Bone marrow (tissue), 2 donors: ENCODE results near the gene LRMDA.
A peak's percentile ranks its signal among the peaks of the same experiment; 100 is the strongest.

ENCODE experiments used
- DNase-seq, 2 donors: peaks; one replicate each; lab custom pipeline; 2025; lab: John Stamatoyannopoulos, UW

LRMDA gene

DNA sequence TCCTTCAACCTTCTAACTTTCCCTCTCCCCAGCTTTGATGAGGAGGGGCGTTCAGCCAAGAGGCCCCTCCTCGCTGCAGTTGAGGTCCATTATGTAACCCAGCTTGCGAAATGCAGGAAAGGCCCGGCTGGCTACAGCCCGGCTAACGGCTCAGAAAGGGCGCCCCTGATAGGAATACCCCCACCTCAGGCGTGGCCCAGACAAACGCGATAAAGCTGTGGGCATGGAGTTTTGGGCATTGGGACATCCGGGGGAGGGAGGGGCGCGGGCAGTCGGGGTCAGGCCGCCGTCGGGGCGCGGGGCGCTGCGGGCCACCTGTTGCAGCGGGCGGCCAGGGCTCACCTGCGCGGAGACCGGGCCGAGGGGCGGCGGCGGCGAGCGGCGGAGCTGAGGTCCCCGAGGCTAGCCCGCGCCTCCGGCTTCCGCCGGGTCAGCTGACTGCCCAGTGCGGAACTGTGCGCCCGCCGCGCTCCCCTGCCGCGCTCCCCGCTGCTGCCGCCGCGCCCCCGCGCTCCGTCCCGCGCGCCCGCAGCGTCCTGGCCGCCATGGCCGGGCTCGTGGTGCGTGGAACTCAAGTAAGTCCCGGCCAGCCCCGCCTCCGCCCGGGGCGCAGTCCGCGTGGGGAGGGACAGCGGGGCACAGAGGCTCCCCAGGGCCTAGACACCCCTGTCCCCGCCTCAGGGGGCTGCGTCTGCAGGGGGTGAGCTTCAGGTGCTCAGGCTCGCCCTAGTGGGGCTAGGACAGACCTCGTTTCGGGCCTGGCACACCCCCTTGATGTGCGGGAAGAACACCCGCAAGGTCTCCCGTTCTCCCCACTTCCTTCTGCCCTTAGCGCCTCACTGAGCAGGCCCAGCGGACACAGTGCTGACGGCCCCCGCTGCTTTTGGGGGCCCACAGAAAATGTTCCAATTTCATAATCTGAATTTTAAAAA lies at the start of gene LRMDA:
TSS of gene LRMDA (plus strand) at position 445 of the 932 bp plus-strand sequence.
- DNase-seq: peak in 1 of 2 donors; percentile 69

DNA sequence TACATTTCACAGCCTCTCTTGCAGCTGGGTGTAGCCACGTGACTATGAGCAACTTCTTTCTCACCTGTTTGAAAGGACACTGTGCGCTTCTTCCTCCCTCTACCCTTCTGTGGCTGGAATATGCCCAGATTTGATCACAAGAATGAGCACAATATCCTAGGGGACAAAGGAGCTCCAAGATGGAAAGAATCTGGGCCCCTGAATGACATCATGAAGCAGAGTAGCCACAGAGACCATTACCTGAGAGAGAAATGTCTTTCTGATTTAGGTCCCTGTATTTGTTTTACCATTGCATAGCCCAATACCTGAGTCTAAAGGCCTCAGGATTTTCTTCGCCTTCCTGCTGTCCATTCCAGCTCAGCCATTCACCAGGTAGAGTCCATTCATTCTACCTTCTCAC lies 45.3 kb upstream of the LRMDA start:
- DNase-seq: no peak

DNA sequence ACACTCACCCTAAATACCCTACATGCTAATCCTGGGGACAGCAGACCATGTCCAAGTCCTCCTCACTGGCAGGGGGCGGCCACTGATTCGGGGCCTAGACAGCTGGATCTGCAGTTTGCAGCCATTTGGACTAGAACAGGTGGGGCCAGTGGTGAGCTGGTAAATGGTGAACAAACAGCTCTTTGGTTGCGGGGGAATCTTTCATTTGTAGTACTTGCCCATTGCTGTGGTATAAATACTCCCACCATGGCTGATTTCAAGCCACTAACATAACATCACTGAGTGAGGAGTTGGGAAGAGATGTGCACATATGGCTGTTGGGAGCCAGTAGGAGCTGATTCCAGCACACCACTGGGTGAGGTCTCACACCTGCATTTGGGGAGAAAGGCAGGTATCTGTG lies 43.3 kb upstream of the LRMDA start:
- DNase-seq: no peak

DNA sequence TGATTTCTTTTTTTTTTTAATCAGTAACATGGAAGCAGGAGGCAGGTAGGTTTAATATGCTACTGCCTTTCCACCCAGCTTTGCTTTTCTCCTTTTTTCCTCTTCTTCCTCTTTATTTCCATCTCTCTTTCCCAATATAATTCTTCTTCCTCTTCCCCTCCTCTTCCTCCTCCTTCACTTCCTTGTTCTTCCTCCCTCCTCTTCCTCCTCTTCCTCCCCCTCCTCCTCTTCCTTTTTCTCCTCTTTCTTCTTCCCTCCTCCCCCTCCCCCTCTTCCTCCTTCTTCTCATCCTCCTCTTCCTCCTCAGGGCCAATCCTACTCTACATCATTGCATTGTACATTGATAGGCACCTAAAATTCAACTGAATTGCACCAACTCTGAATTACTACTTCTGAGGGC lies 41.2 kb upstream of the LRMDA start:
- DNase-seq: no peak

DNA sequence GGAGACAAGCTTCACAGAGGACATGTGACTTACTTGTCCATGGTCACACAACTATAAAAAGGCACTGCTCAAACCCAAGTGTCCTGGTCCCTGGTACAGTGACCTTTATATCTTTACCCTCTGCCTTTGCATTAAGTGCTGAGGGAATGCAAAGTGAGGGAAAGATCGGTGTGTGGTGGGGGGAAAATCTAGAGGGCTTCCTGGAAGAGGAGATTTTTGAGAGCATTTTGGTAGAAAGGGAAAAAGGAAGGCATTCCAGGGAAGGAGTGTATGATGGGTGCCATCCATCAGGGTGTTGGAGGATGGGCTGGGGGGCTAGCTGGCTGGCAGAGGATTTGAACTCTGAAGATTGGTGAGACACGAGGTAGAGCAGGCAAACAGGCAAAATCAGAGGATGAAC lies 39.2 kb upstream of the LRMDA start:
- DNase-seq: no peak

DNA sequence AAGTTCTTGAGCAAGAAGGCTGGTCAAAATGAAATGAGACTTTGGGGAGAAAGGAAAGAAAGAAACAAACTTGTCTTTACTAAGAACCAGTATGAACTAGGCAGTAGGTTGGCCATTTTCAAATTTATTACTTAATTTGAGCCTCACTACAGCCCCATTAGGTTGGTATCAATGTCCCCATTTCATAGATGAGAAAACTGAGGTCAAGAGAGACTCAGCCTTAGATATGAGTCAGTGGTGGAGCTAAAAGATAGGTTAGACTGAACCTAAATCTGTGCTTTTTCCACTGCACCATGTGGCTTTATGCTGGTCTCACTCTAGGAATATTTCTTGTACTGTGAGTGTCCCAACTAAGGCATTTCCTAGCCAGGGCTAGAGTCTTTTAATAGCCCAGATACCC lies 38.7 kb upstream of the LRMDA start:
- DNase-seq: no peak

DNA sequence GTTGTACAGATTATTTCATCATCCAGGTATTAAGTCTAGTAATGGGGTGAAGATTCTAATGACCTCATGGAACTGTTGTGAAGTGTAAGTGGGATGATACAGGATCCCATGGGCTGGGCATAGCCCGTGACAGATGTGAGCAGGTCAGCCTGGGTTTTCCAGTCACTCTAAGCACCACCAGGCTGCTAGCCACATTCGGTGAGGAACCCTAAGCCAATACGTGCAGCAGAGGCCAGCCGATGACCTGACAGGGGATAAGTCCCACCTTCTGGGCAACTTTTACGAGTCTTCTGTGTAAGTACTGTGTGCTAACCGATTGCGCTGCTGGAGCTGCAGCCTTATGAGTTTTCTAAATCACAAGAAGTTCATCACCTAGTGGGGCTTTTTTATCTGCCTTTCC lies 37.2 kb upstream of the LRMDA start:
- DNase-seq: no peak

DNA sequence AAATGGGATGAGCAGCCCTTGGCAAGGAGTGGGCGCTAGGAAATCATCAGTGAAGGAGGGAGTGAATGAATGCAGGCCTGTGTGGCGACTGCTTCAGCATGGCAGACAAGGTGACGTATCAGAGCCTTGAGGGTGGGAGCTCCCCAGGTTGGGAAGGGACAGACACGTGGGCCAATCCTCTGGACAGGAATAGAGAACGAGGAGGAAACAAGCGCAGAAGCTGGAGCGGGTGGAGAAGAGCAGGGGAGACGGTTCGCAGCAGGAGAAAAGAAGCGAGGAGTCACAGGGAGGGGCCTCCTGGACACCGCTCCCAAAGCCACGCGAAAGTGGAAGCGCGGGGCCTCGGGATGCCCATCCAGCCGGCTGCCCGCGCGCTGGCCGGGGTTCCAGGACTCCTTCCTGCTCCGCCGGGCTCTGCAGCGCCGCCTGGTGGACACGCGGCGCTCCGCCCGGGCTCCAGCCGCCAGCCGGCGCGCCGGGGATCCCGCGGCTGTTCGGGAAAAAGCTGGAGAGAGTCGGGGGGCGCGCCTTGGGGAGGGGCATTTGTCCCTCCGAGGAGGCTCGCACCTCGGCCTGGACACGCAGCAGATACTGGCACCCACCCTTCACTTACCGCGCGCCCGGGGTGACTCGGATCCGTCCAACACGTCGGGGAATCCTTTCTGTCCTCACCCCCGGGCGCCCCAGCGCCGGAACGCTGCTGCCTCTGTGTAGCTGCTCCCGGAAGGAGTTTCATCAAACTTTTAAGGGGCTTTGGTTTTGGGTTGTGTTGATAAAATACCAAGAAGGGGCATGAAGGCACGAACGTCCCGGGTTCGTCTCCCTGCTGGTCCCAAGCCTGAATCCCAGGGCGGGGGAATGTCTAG lies 36.1 kb upstream of the LRMDA start:
- peak in 1 of 2 donors; percentile 53 for DNase-seq

DNA sequence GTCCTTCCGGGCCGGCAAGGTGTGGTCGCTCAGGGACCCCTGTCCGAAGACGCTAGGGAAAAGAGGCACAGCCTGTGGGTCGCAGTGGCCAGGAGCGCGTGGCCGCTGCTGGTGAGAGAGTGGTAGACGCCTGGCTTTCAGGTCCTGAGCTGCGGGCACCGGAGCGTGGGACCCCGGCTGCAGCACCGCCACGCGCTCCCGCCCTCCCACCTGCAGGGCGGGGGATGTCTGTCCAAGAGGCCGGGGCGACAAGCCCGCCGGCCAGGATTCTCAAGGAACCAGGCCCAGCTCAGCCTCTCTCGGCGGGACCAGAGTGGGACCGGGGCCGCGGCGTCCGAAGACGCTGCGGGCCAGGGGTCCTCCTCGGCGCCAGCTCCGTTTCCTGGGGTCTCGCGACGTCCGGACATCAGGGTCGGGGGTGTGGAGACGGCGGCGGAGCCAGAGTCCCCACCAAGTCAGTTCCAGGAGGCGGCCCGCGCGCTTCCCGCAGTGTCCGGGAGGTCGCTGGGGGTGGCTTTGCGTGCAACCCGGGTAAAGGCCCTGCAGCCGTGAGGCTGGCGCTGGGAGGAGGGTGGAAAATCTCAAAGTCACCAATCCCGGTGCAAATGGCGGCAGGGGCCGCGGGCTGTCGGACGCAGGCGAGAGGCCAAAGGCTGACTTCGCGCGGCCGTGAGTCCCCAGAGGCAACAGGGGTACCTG lies 35.3 kb upstream of the LRMDA start:
- DNase-seq: peak in 1 of 2 donors; percentile 51

DNA sequence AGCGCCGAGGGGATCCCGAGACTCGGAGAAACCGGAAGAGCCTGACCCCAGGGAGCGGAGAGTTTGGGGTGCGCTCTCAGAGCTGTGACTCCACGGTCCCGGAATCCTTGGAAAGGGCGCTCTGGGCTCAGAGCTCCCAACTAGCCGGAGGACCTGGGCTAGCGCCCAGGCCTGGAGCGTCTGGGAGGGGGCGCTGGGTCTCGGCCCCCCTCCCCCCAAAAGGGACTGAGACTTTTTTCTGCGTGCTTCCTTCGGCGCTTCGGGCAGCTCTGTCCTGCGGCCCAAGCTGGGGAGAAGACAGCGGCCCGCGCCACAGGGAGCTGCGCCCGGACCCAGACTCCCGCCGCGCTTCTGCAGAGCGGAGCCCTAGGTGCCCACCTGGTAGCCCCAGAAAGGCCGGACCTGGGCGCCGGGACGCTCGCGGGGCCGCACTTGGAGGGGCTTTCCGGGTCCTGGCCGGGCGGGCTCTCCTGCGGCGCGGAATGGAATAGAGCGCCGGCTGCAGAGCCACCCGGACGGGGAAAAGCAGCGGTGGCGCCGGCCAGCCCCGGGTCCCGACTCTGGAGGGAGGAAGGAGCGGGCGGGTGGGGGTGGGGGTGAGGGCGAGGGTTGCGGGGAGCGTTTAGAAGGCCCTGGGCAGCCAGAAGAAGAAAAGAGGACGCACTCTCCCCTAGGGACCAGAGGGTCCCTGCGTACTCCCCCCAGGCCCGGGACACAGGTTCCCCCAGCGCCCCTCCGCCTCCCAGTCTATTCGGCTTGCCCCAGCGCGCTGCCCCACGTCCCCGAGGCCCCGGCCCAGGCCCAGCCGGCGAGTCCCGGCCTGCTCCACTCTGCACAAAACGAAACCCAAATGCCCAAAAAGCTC lies 34.6 kb upstream of the LRMDA start:
- DNase-seq: peak in 1 of 2 donors; percentile 51

DNA sequence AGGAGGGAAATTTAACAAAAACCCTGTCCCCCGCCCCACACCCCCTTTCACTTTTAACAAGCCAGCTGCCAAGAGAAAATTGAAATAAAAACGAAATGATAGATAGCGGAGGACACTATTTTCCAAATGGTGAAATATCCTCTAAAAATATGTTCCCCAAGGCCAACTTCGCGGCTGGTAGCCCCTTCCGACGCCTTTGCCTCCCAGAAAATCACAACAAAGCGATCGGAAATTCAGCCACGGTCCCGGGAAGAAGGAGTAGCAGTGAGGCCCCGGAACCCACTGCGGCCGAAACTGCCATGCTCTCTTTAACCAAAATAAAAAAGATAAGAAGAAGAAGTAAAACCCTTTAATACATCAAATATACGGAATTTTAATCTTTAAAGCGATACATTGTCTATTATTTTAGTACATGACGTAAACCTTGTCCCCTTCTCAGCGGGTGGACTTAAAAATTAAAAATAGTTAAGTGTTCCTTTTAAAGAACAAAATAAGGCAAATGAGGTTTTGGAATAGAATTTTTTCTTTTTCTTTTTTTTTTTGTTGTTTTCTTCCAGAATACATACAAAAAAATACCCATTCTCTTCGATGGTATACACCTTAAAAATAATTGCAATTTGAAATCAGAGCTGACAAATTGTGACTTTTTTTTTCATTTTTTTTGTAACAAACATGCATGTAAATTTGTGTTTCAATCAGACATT lies 33.8 kb upstream of the LRMDA start:
- no peak for DNase-seq

DNA sequence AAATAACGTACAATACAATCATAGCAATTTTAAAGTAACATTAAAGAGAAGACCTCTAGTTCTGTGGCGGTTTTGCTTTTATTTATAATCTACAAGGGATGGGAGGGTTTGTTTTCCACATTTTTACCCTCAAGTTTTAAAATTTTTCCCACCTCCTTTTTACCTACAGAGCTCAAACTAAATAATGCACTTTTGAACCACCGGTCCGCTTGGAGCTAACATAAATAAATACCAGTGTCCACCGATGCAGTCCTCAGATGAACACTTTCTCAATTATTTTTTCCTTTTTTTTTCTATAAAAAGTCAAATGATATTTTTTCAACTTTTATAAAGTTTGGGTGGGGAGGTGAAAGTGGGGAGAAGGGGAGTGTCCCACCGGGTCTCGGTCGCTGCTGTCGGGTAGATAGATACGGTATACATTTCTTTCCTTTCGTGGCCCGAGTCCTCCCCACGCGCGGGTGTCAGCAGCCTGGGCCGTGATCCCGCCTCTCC lies 33.2 kb upstream of the LRMDA start:
- DNase-seq: no peak

DNA sequence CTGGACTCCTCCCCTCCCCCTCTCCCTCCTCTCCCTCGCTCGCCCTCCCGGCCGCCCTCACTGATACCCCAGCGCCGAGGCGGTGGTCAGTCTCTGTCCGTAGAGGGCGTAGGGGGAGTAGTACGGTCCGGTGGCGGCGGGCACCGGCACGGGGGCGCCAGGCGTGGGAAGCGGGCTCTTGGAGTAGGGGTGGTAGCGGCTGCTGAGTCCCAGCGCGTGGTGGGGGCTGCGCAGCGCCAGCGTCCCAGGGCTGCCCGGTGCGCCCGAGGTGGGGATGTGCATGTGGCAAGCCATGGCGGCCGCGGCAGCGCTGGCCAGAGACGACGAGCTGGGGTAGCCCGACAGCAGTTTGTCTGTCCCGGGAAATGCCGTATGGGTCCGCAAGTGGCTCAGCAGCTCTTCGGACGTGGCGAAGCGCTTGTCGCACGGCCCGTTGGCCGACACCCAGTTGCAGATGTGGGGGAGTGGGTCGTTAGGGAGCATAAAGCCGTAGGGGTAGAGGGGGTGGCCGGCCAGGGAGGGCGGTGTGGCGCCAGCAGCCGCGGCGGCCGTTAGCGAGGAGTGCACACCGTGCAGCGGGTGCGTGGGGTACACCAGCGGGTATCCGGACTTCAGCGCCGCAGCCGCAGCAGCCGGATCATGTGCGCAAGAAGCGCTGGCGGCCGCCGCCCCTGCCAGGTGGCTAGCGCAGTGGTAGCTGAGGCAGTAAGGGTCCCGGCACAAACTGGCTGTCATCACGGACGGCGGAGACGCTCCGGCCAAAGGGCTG lies 32.5 kb upstream of the LRMDA start:
- no peak for DNase-seq

DNA sequence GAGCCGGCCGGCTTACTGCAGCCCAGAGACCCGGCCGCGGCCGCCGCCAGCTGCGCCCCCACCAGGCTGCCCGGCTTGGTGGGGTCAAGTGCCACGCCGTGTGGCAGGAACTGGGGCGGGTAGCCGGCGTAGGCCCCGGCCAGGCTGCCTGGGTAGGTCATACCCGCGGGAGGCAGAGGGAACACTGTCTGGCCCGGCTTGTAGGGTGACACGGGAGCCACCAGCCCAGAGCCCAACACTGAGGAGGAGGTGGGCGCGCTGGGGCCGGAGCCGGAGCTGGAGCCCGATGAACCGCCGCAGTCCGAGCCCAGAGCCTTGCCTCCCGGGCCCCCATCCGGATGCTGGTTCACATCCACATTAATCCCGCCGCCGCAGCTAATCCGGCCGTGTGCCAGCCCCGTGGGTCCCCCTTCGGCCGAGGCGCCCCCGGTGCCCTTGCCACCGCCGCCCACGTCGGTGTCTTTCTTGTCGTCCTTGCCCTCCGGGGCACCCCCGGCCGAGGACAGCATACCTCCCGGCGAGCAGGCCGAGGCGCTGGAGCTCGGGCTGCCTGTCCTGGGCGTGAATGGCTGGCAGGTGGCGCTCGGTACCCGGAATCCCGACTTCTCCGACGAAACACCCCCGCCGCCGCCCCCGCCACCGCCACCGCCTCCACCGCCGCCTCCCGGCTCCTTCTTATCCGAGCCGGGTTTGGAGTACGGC lies 31.8 kb upstream of the LRMDA start:
- DNase-seq: peak in 1 of 2 donors; percentile 51

DNA sequence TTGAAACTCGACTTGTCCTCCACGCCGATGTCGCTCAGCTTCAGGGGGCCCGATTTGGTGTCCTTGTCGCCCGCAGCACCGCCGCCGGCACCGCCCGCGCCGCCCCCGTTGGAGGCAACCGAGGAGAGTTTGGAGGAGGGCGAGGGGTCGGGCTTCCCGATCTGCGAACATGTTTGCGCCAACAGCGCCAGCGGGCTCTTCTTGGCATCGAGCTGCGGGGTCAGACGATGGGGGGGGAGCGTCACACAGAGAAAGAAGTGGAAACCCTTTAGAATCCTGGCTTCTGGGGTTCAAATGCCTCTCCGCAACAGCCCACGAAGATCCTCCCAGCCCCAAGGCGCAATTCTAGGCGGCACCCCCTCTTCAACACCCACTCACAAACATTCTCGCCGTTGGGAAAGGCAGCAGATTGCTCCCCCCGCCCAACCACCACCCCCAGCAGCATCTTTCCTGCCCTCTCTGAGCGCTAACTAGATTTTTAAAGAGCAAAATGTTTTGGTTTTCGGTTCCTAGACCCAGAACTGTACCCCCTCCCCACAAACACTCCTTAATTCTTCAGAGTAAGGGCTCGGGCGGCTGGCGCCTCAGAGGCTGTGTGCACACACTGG lies 31.2 kb upstream of the LRMDA start:
- DNase-seq: no peak

DNA sequence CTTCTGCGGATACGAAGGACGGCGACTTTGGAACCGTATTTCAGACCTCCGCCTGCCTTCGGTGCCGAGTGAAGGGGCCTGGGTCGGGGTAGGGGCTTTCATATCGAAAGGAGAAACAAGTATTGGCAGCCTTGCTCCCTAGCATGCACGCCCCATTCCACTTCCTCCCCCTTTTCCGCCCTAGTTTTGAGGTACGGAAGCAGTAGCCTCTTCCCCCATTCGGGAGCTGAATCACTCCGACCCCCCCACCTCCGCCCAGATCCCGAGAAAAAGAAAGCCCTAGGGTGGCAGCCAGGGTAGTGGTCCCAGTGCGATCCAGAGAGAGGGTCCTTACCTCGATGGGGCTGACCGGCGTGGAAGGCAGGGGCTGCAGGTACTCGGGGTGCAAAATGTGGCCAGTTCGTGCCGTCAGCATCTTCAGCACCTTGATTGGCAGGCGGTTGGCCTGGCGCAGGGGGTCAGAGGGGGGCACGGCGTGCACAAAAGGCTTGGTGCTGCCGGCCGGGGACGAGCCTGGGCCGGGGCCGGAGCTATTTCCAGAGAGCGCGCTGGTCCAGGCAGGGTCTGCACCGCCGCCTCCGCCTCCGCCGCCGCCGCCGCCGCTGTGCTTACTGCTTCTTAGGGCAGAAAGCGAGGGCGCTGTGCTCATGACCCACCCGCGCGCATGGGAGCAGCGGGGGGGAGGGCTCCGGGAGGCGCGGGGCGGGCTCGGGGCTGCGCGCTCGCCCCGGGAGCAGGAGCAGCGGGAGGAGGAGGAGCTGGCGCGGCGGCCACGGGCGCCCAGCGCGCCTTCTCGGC lies 30.5 kb upstream of the LRMDA start:
- DNase-seq: peak in 1 of 2 donors; percentile 61

DNA sequence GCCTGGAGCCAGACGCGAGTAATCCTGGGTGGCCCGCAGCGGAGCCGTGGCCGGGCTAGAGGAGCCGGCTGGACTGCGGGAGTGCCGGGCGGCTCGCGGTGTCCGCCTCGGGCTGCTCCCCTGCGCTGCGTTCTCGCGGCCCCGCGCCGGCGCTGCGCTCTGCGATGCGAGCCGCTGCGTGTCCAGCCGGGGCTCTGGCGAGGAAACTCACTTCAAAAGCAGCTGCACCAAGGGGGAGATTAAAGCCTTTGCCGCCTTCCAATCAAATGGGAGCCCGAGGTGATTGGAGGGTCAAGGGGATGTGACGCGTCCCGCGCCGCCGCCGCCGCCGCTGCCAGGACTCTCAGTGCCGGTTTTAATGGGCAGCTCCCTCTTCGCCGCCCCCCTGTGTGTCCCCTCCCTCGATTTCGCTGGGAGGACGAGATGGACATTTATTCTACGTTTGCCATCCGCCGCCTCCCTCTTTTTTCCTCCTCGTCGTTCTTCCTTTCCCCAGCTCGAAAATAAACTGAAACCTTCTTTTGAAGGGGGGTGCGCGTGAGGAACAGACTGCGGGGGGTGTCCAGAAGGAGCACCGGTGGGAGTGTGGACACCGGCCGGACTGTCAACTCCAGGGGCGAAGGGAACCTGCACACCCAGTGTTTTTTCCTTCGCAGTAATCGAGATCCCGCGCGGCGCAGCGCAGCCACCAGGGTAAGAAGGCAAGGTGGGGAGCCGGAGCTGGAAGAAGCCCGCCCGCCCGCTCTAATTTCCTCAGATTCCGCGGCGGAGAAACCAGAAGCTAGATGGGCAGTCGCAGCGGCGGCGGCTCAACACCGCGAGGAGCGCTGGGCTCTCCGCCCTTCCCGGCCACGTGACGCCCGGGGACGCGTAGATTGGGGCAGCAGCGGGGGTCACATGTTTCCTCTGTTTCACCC lies 29.6 kb upstream of the LRMDA start, which contains the start of gene ZNF503:
TSS of gene ZNF503 (minus strand) at position 196 of the 917 bp plus-strand sequence. CDS start 345 bp downstream, outside the sequence.
- DNase-seq: peak in 1 of 2 donors; percentile 80
